Measurements from ENCODE around the gene TTC4. TPM values are rescaled to one million over a fixed set of nuclear protein-coding genes. Genes with fewer than 3 reads are reported as not detected.

Gene TTC4
- total and polyA plus RNA-seq, 2 of the 4 experiments (the other 2 are of a cell fraction) = 21.6 to 27.1 TPM

DNA sequence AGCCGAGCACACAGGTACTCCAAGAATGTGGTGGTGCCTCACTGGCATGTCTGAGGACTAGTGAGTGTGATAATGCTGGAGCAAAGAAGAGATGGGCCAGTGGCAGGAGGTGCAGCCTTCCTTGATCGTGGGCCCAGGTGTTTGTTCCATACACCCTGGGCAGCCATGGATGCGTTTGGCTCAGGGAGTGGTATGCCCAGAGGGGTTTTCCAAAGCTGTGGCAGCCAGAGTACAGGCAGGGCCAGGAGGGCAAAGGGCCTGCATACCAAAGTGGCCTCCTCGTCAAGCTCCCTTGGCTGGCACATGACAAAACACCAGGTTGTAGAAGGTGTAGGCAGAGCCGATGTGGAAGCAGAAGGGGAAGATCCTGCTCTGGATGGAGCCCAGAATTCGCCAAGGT lies 29.6 kb downstream of the TTC4 start:
- Histone ChIP-seq H3K9me3 (ENCODE audit: control insufficient read depth, insufficient read depth, low read length) (no peaks in the 10 kb centered on the region), H3K4me2 (ENCODE audit: low read depth, low read length) (no peak overlapping the region), H2BK20ac (ENCODE audit: low read depth, low read length) (no peak overlapping the region), H3K18ac (ENCODE audit: low read depth, low read length) (no peak overlapping the region), H4K8ac (ENCODE audit: low read depth in 2 of 2, low read length in 2 of 2) (no peak overlapping the region), H3K36me3 (ENCODE audit: control insufficient read depth, insufficient read depth, low read length) (peaks cover 15% of the 10 kb centered on the region), H4K91ac (ENCODE audit: insufficient read depth, low read depth, low read length) (no peak overlapping the region), H2AFZ (replicated peaks; ENCODE audit: low read length, poor library complexity) (no peak overlapping the region), H3K79me1 (ENCODE audit: low read depth in 1 of 2, low read length in 2 of 2) (0 out of 4 replicates have a peak, but pooled peaks cover 0 to 3% of the 10 kb centered on the region in 2 experiments), H2BK5ac (ENCODE audit: low read depth, low read length, poor library complexity, severe bottlenecking) (no peak overlapping the region), H3K23ac (ENCODE audit: low read depth, low read length) (no peak overlapping the region), H3K9me1 (ENCODE audit: insufficient read depth, low read length) (no peaks in the 10 kb centered on the region), H3K4ac (ENCODE audit: low read depth, low read length) (no peak overlapping the region), H2AK9ac (replicated peaks; ENCODE audit: low read depth, low read length, poor library complexity) (no peak overlapping the region), H3K9ac (ENCODE audit: low read depth, low read length) (no peak overlapping the region), H3K27ac (ENCODE audit: insufficient read depth, low read length) (no peak overlapping the region), H2AK5ac (ENCODE audit: low read depth, low read length) (no peak overlapping the region), H2BK15ac (ENCODE audit: low read depth, low read length) (no peak overlapping the region), H3K56ac (ENCODE audit: extremely low read depth, insufficient read depth, low read length) (no peak overlapping the region), H2BK120ac (ENCODE audit: low read depth, low read length) (no peak overlapping the region), H3K4me3 (ENCODE audit: insufficient read depth, low read depth, low read length) (no peak overlapping the region), H4K5ac (ENCODE audit: low read depth, low read length) (no peak overlapping the region), H3K27me3 (ENCODE audit: control insufficient read depth, insufficient read depth, low read length) (peaks cover 5% of the 10 kb centered on the region; the same call in 1 of the 2 replicates), H3K4me1 (ENCODE audit: control insufficient read depth, insufficient read depth, low read length) (no peaks in the 10 kb centered on the region; the same call in 1 of the 2 replicates), H3K14ac (replicated peaks; ENCODE audit: low read depth, low read length) (no peak overlapping the region), H4K20me1 (ENCODE audit: insufficient read depth, low read length) (0 out of 2 replicates have a peak, but pooled peaks cover 3% of the 10 kb centered on the region)
- ATAC-seq (ENCODE audit: low read depth) (no peak), DNase-seq (no peak)
- ChIA-PET POLR2A (ENCODE audit: unreplicated experiment) (no interaction called here), CTCF (no interaction called here)
- 80% methylated on average over 2 of the region's 6 CpGs; no CpG with 5 or more reads in 1 of the 2 experiments for WGBS, 2 experiments (ENCODE audit: extremely low coverage in 2 of 2, insufficient read length in 1 of 2)
- dilution Hi-C loops (cut with HindIII; ENCODE audit: low sequenced_read_pairs, unreplicated experiment) = no loop called here
- TF ChIP-seq RCOR1 (IDR thresholded peaks at IDR 0.05; ENCODE audit: insufficient replicate concordance, low read length) (no peak), POLR2A (IDR thresholded peaks at IDR 0.05; ENCODE audit: low read depth, low read length) (no peak), NFE2L2 (IDR thresholded peaks at IDR 0.05; ENCODE audit: low read depth, low read length) (no peak), CEBPB (IDR thresholded peaks at IDR 0.05; ENCODE audit: low read depth, low read length) (no peak), RFX5 (IDR thresholded peaks at IDR 0.05; ENCODE audit: low read depth, low read length) (no peak), FOS (IDR thresholded peaks at IDR 0.05; ENCODE audit: low read depth, low read length) (no peak), BHLHE40 (IDR thresholded peaks at IDR 0.05; ENCODE audit: low read depth, low read length) (no peak), SMC3 (IDR thresholded peaks at IDR 0.05; ENCODE audit: low read depth, low read length) (no peak)
- TF ChIP-seq, protein P1, sequence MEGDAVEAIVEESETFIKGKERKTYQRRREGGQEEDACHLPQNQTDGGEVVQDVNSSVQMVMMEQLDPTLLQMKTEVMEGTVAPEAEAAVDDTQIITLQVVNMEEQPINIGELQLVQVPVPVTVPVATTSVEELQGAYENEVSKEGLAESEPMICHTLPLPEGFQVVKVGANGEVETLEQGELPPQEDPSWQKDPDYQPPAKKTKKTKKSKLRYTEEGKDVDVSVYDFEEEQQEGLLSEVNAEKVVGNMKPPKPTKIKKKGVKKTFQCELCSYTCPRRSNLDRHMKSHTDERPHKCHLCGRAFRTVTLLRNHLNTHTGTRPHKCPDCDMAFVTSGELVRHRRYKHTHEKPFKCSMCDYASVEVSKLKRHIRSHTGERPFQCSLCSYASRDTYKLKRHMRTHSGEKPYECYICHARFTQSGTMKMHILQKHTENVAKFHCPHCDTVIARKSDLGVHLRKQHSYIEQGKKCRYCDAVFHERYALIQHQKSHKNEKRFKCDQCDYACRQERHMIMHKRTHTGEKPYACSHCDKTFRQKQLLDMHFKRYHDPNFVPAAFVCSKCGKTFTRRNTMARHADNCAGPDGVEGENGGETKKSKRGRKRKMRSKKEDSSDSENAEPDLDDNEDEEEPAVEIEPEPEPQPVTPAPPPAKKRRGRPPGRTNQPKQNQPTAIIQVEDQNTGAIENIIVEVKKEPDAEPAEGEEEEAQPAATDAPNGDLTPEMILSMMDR (conservative IDR thresholded peaks at IDR 0.05; ENCODE audit: low read depth, low read length) = no peak
- TF ChIP-seq, protein P2, sequence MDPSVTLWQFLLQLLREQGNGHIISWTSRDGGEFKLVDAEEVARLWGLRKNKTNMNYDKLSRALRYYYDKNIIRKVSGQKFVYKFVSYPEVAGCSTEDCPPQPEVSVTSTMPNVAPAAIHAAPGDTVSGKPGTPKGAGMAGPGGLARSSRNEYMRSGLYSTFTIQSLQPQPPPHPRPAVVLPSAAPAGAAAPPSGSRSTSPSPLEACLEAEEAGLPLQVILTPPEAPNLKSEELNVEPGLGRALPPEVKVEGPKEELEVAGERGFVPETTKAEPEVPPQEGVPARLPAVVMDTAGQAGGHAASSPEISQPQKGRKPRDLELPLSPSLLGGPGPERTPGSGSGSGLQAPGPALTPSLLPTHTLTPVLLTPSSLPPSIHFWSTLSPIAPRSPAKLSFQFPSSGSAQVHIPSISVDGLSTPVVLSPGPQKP (IDR thresholded peaks at IDR 0.05; ENCODE audit: borderline replicate concordance, low read depth, low read length) = no peak
- intact Hi-C loops (cut with micrococcal nuclease) = no loop called here
- in situ Hi-C loops (cut with MboI; ENCODE audit: low sequenced_read_pairs) = no loop called here
- no TSS peak for BruUV-seq (replicated peaks)

All from IMR-90 (cell line).